ENCODE results near the gene AHCYL1.

The AHCYL1 gene

DNA sequence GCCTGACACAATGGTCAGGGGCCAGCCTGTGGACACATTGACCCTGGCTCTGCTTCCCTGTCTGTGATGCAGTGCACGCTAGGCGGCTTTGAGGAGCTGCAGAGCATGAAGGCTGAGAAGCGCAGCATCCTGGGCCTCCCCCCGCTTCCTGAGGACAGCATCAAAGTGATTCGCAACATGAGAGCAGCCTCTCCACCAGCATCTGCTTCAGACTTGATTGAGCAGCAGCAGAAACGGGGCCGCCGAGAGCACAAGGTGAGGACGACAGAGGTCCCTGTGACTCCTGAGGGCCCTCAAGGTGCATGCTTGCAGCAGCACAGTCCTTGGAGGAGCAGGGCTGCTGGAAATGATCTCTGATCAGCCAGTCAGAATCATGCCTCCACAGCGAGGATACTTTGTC, 58.5 kb downstream of the AHCYL1 start:
- no peak for DNase-seq (ENCODE audit: low read depth)
- H3K4me3 ChIP-seq (ENCODE audit: low read depth, low read length) = no peak overlapping the region
- TF ChIP-seq, protein P1, sequence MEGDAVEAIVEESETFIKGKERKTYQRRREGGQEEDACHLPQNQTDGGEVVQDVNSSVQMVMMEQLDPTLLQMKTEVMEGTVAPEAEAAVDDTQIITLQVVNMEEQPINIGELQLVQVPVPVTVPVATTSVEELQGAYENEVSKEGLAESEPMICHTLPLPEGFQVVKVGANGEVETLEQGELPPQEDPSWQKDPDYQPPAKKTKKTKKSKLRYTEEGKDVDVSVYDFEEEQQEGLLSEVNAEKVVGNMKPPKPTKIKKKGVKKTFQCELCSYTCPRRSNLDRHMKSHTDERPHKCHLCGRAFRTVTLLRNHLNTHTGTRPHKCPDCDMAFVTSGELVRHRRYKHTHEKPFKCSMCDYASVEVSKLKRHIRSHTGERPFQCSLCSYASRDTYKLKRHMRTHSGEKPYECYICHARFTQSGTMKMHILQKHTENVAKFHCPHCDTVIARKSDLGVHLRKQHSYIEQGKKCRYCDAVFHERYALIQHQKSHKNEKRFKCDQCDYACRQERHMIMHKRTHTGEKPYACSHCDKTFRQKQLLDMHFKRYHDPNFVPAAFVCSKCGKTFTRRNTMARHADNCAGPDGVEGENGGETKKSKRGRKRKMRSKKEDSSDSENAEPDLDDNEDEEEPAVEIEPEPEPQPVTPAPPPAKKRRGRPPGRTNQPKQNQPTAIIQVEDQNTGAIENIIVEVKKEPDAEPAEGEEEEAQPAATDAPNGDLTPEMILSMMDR (IDR thresholded peaks at IDR 0.05; ENCODE audit: low read depth, low read length) = no peak
- TF ChIP-seq, protein P2, sequence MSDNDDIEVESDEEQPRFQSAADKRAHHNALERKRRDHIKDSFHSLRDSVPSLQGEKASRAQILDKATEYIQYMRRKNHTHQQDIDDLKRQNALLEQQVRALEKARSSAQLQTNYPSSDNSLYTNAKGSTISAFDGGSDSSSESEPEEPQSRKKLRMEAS (IDR thresholded peaks at IDR 0.05; ENCODE audit: low read depth, low read length) = no peak
- no peak for TF ChIP-seq MYC (IDR thresholded peaks at IDR 0.05; ENCODE audit: low read depth, low read length)
- TF ChIP-seq POLR2A (IDR thresholded peaks at IDR 0.05; ENCODE audit: extremely low read depth, insufficient read length) = no peak

DNA sequence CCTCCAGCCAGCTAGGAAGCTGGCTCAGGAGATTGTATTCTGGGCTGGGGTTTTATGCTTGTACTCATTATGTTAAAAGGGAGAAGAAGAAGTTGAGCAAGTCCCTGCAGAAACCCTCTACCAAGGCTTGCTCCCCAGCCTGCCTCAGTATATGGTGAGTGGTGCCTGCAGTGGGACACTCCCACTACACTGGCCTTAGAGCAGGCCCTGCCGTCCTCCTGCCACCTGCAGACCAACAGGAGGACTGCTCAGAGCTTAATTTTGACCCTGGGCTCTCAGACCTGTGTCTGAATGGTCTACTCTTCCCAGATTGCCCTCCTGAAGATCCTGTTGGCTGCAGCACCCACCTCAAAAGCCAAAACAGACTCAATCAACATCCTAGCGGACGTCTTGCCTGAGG, 62.9 kb downstream of the AHCYL1 start:
- no peak for DNase-seq (ENCODE audit: low read depth)
- TF ChIP-seq POLR2A (IDR thresholded peaks at IDR 0.05; ENCODE audit: extremely low read depth, insufficient read length) (no peak), MYC (IDR thresholded peaks at IDR 0.05; ENCODE audit: low read depth, low read length) (no peak)
- TF ChIP-seq, protein P2 (IDR thresholded peaks at IDR 0.05; ENCODE audit: low read depth, low read length) = no peak
- TF ChIP-seq, protein P1 (IDR thresholded peaks at IDR 0.05; ENCODE audit: low read depth, low read length) = no peak
- no peak overlapping the region for H3K4me3 ChIP-seq (ENCODE audit: low read depth, low read length)

DNA sequence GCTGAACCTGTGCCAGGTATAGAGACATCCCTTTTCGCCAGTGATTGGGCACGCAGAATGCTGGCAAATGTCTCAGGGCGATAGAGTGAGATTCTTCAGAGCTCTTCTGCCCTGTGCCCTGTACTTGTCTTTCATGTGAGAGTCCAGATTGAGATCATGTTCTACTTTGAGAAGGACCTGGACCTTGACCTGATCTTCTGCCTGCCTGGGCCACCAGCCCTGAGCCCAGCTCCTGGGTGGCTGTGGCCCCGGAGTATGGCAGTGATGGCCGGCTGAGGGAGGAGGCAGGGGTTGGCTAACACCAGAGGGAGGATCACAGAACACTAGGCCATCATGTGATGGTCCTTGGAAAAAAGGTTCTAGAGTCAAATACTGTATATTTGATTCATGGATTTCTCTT, 63.7 kb downstream of the AHCYL1 start:
- TF ChIP-seq, protein P2 (IDR thresholded peaks at IDR 0.05; ENCODE audit: low read depth, low read length) = no peak
- TF ChIP-seq MYC (IDR thresholded peaks at IDR 0.05; ENCODE audit: low read depth, low read length) (no peak), POLR2A (IDR thresholded peaks at IDR 0.05; ENCODE audit: extremely low read depth, insufficient read length) (no peak)
- TF ChIP-seq, protein P1 (IDR thresholded peaks at IDR 0.05; ENCODE audit: low read depth, low read length) = no peak

DNA sequence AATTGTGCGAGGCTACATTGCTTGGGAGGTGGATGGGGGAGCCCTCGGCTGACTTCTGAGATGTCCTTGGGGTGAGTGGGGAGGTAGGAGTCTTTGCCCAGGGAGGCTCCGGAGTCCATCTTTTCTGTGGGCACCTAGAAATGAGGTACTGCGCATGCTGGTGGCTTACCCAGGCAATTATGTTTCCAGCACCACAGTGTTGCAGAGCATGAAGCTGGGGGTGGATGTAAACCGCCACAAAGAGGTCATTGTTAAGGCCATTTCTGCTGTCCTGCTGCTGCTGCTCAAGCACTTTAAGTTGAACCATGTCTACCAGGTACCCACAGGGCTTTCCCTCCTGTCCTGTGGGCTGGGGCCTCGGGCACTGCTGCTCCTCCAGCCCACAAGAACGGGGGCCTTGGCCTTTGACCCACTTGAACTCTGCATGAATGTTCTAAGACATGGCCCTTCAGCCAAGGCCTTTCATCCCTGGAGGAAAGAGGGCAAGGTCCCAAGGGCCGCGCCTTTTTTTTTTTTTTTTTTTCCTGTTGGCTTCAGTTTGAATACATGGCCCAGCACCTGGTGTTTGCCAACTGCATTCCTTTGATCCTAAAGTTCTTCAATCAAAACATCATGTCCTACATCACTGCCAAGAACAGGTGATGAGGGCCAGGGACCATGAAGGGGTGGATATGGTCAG, 64.5 kb downstream of the AHCYL1 start:
- DNase-seq (ENCODE audit: low read depth) = no peak
- no peak for TF ChIP-seq MYC (IDR thresholded peaks at IDR 0.05; ENCODE audit: low read depth, low read length)
- TF ChIP-seq POLR2A (IDR thresholded peaks at IDR 0.05; ENCODE audit: extremely low read depth, insufficient read length) = no peak
- TF ChIP-seq, protein P1 (IDR thresholded peaks at IDR 0.05; ENCODE audit: low read depth, low read length) = no peak
- TF ChIP-seq, protein P2 (IDR thresholded peaks at IDR 0.05; ENCODE audit: low read depth, low read length) = no peak
- H3K4me3 ChIP-seq (ENCODE audit: low read depth, low read length) = no peak overlapping the region

More for the DNA sequence above, 63.7 kb downstream of the AHCYL1 start:
- no peak overlapping the region for H3K4me3 ChIP-seq (ENCODE audit: low read depth, low read length)
- no peak for DNase-seq (ENCODE audit: low read depth)

DNA sequence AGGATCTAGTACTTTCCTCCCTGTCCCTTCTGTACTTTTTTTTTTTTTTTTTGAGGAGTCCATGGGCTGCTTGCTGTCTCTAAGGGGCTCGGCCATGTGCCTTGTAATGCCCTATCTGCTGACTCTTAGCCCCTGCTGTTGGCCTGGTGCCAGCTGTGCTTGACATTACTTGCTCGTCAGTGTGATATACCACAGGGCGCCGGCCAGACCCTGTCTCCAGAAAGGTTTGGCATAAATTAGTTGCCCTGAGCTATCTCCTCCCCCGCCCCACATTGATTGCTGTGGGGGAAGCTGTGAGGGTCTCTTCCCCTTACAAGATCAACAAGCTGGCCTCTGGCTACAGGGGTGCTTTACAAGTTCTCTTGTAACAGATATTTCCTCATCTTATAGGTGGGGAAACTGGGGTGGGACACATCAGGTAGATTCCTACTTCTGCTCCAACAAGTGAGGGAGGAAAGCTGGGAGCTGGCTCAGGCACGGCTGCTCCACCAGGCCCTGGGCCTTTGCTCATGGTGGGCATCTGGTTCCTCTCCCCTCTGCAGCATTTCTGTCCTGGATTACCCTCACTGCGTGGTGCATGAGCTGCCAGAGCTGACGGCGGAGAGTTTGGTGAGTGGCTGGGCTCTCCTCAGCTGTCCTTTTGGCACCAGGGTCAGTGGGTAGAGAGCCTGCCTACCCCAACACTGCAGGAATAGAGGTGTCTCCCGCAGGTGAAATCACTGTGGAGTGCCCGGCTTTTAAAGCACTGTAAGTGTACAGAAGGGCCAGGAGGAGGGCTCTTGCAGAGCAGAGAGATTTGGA, 65.4 kb downstream of the AHCYL1 start:
- TF ChIP-seq, protein P1 (IDR thresholded peaks at IDR 0.05; ENCODE audit: low read depth, low read length) = no peak
- TF ChIP-seq, protein P2 (IDR thresholded peaks at IDR 0.05; ENCODE audit: low read depth, low read length) = no peak
- TF ChIP-seq POLR2A (IDR thresholded peaks at IDR 0.05; ENCODE audit: extremely low read depth, insufficient read length) (no peak), MYC (IDR thresholded peaks at IDR 0.05; ENCODE audit: low read depth, low read length) (no peak)
- DNase-seq (ENCODE audit: low read depth) = no peak
- no peak overlapping the region for H3K4me3 ChIP-seq (ENCODE audit: low read depth, low read length)
